ENCODE measurements around the gene C11orf52.

DNA sequence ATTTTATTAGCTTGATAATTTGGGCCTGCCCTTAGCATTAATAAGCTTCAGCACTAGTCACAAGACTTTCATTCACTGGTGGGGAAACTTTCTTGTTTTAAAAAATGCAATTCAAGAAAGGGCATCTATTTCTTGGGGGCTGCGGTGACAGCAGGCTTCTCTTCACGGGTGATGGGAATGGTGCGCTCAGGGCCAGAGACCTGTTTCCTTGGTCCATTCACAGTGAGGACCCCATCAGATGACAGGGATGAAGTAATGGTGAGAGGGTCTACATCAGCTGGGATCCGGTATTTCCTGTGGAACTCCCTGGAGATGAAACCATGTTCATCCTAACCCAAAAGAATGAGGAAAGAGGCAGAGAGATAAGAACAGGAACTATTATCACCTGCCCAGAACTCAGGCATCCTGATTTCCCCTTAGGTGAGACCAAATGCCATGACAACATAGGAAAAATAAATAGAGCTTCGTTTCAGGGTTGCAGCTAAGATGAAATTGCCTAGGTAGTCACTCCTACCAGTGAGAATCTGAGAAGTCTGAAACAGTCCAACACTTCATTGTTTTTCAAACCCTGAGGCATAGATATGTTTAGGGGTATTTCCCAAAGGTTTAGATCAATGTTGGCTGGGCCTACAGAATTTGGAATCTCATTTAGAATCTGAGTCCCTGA is 9.9 kb upstream of the C11orf52 start:
- TF ChIP-seq, protein P1, sequence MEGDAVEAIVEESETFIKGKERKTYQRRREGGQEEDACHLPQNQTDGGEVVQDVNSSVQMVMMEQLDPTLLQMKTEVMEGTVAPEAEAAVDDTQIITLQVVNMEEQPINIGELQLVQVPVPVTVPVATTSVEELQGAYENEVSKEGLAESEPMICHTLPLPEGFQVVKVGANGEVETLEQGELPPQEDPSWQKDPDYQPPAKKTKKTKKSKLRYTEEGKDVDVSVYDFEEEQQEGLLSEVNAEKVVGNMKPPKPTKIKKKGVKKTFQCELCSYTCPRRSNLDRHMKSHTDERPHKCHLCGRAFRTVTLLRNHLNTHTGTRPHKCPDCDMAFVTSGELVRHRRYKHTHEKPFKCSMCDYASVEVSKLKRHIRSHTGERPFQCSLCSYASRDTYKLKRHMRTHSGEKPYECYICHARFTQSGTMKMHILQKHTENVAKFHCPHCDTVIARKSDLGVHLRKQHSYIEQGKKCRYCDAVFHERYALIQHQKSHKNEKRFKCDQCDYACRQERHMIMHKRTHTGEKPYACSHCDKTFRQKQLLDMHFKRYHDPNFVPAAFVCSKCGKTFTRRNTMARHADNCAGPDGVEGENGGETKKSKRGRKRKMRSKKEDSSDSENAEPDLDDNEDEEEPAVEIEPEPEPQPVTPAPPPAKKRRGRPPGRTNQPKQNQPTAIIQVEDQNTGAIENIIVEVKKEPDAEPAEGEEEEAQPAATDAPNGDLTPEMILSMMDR (IDR thresholded peaks at IDR 0.05) = no peak
- no peak for TF ChIP-seq ZFX (IDR thresholded peaks at IDR 0.05; ENCODE audit: borderline replicate concordance)

All from 22Rv1 (cell line).